Activated CD4-positive, alpha-beta T cell treated with anti-CD3 and anti-CD28 coated beads, Interleukin-2, amount 50 U/mL, for 4 hours (primary cell): Measurements from ENCODE around the gene ARHGDIB.

ENCODE experiments used
- DNase-seq, 2 experiments: peaks; one replicate each; pipeline ENCODE4 v3.0.0-alpha.2; 2020

The ARHGDIB gene

GRCh38 chr12:14982562-14982961 lies 21.2 kb upstream of the ARHGDIB start:
- no peak for DNase-seq

- DNase-seq, result no peak
These were observed 19.6 kb upstream of the ARHGDIB start for GRCh38 chr12:14981049-14981448.

- DNase-seq, result no peak
These were observed 18.1 kb upstream of the ARHGDIB start for GRCh38 chr12:14979468-14979867.

GRCh38 chr12:14976658-14977057 lies 15.3 kb upstream of the ARHGDIB start:
- no peak for DNase-seq

GRCh38 chr12:14975457-14975856 lies 14.1 kb upstream of the ARHGDIB start:
- DNase-seq, result no peak

GRCh38 chr12:14974633-14975032 lies 13.2 kb upstream of the ARHGDIB start:
- no peak for DNase-seq

- DNase-seq, result no peak
These were observed 11.4 kb upstream of the ARHGDIB start, which contains the start of gene PDE6H for GRCh38 chr12:14972816-14973215. Gene PDE6H (plus strand): TSS chr12:14973042. CDS start chr12:14978013, 4,971 bp downstream.

- DNase-seq, result no peak
These were observed 9.1 kb upstream of the ARHGDIB start for GRCh38 chr12:14970473-14970872.

GRCh38 chr12:14968478-14968877 lies 7.1 kb upstream of the ARHGDIB start:
- DNase-seq, result no peak

- DNase-seq, result no peak
These were observed 3.8 kb upstream of the ARHGDIB start for GRCh38 chr12:14965221-14965620.

- no peak for DNase-seq
These were observed 3.0 kb upstream of the ARHGDIB start for GRCh38 chr12:14964406-14964805.

- DNase-seq, result no peak
These were observed 2.1 kb upstream of the ARHGDIB start for GRCh38 chr12:14963520-14963919.

- no peak for DNase-seq
These were observed 1.4 kb upstream of the ARHGDIB start for GRCh38 chr12:14962797-14963196.

GRCh38 chr12:14962153-14962539 lies 745 bp upstream of the ARHGDIB start:
- DNase-seq, result no peak

- no peak for DNase-seq
These were observed 594 bp downstream of the ARHGDIB start for GRCh38 chr12:14960548-14961465.

GRCh38 chr12:14959916-14960496 lies 1.4 kb downstream of the ARHGDIB start:
- no peak for DNase-seq

GRCh38 chr12:14959463-14959862 lies 1.9 kb downstream of the ARHGDIB start:
- DNase-seq, result no peak

- no peak for DNase-seq
These were observed 2.3 kb downstream of the ARHGDIB start for GRCh38 chr12:14959126-14959440.

- DNase-seq, result no peak
These were observed 2.9 kb downstream of the ARHGDIB start for GRCh38 chr12:14958361-14959125.

GRCh38 chr12:14957551-14958168 lies 3.7 kb downstream of the ARHGDIB start:
- no peak for DNase-seq

- DNase-seq, result no peak
These were observed 4.5 kb downstream of the ARHGDIB start for GRCh38 chr12:14956905-14957304.

- no peak for DNase-seq
These were observed 5.1 kb downstream of the ARHGDIB start for GRCh38 chr12:14956024-14956891.
